ENCODE data around the gene PDE4D.

- no peak for TF ChIP-seq NRF1 (conservative IDR thresholded peaks at IDR 0.05; ENCODE audit: low read depth, low read length)
- TF ChIP-seq MEF2A (IDR thresholded peaks at IDR 0.05; ENCODE audit: insufficient read depth, low read depth, low read length): no peak
- TF ChIP-seq EP300 (IDR thresholded peaks at IDR 0.05; ENCODE audit: borderline replicate concordance in 1 of 2, control insufficient read depth in 1 of 2, low read depth in 2 of 2, low read length in 2 of 2): no peak
- TF ChIP-seq ZNF384 (IDR thresholded peaks at IDR 0.05; ENCODE audit: borderline replicate concordance, low read depth, low read length): no peak
- no peak for TF ChIP-seq POLR2A (IDR thresholded peaks at IDR 0.05; ENCODE audit: low read depth, low read length)
- no peak for TF ChIP-seq CEBPB (IDR thresholded peaks at IDR 0.05; ENCODE audit: borderline replicate concordance in 1 of 2, low read depth in 2 of 2, low read length in 2 of 2)
- no peak for TF ChIP-seq SREBF2 (IDR thresholded peaks at IDR 0.05; ENCODE audit: low read length)
- no peak for TF ChIP-seq MYC (IDR thresholded peaks at IDR 0.05; ENCODE audit: insufficient read depth, insufficient read length, insufficient replicate concordance, low read length, severe bottlenecking)
Observed at GRCh38 chr5:59019078-59019477, 874.4 kb downstream of the PDE4D start.

All from GM12878 (cell line).